Activated CD4-positive, alpha-beta T cell treated with anti-CD3 and anti-CD28 coated beads, Interleukin-2, Interleukin-6, amounts not matched to agents 100 ng/mL and 50 ng/mL, durations not matched to agents 16 hours and 8 hours (primary cell): ENCODE measurements around the gene ADAMTS7.
"Not testable (repeated sequence)": the region's sequence is repeated elsewhere in the genome, so short reads cannot be mapped to it uniquely, and the experiment has no call there.

ENCODE experiments used
- DNase-seq: peaks from one replicate; pipeline ENCODE4 v3.0.0-alpha.2; 2020

The ADAMTS7 gene, protein sequence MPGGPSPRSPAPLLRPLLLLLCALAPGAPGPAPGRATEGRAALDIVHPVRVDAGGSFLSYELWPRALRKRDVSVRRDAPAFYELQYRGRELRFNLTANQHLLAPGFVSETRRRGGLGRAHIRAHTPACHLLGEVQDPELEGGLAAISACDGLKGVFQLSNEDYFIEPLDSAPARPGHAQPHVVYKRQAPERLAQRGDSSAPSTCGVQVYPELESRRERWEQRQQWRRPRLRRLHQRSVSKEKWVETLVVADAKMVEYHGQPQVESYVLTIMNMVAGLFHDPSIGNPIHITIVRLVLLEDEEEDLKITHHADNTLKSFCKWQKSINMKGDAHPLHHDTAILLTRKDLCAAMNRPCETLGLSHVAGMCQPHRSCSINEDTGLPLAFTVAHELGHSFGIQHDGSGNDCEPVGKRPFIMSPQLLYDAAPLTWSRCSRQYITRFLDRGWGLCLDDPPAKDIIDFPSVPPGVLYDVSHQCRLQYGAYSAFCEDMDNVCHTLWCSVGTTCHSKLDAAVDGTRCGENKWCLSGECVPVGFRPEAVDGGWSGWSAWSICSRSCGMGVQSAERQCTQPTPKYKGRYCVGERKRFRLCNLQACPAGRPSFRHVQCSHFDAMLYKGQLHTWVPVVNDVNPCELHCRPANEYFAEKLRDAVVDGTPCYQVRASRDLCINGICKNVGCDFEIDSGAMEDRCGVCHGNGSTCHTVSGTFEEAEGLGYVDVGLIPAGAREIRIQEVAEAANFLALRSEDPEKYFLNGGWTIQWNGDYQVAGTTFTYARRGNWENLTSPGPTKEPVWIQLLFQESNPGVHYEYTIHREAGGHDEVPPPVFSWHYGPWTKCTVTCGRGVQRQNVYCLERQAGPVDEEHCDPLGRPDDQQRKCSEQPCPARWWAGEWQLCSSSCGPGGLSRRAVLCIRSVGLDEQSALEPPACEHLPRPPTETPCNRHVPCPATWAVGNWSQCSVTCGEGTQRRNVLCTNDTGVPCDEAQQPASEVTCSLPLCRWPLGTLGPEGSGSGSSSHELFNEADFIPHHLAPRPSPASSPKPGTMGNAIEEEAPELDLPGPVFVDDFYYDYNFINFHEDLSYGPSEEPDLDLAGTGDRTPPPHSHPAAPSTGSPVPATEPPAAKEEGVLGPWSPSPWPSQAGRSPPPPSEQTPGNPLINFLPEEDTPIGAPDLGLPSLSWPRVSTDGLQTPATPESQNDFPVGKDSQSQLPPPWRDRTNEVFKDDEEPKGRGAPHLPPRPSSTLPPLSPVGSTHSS (N-terminal part only)

GRCh38 chr15:78811124-78811824 lies at the start of gene ADAMTS7:
ADAMTS7 (minus strand) TSS chr15:78811464; CDS start chr15:78811220, 244 bp downstream.
- peak; percentile 62 for DNase-seq

DNA sequence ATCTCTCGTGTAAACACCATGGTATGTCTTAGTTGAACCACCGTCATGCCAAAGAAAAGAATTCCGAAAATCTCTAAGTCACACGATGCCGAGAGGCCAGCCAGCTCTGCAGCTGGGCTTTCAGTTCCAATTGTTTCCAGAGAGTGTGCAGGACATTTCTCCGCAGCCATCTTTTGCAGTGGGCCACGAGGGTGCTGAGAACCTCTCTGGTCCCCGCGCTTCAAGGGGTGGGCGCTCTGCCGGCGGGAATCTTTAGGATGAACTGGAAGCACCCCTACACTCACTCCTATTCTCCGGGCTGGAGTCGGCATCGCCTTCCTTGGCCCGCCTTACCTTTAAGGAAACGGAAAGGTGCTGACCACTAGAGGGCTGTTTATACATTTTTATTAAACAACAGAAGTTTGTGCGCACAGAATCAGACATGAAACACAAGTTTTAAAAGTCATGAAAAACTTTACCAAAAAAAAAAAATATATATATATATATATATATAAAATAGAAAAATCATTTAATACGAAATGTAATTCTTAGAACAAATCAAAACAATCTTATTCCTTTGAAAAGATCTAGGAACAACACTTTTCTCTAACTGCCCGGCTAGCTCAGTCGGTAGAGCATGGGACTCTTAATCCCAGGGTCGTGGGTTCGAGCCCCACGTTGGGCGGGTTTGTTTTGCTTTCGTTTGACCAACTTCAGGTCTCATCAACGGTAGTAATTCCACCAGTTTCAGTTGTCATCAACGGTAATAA lies 48.9 kb upstream of the ADAMTS7 start:
- peak; percentile 87 for DNase-seq

DNA sequence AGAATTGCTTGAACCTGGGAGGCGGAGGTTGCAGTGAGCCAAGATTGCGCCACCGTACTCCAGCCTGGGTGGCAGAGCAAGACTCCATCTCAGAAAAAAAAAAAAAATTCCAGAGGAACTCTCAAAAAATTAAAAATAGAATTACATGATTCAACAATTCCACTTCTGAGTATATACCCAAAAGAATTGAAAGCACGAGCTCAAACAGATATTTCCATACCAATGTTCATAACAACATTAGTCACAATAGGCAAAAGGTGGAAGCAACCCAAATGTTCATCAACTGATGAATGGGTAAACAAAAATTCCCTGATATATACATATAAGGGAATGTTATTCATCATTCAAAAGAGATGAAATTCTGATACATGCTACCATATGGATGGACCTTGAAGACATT lies 44.5 kb upstream of the ADAMTS7 start:
- no peak for DNase-seq

DNA sequence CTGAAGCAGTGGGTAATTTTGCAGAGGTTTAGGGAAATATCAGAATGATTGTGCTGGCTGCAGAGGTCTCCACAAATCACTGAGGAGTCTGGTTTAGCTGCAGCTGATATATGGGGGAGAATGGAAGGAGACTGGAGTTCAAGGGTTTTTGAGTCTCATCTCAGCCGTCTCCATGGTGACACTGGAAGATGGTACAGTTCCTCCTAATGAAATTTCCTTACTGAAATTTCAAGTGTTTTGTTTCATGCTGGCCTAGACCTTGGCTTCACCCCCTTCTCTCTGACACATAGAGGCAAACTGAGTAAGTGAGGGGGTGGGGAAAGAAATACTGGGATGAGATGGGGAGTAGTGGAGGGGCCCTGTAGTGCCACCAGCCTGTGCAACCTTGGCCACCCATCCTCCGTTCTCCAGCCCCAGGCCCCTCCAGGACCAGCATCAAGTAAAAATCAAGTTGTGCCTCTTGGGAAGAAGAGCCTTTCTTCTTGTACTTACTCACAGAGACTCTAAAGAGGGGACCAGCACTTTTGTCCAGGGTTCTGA lies 43.6 kb upstream of the ADAMTS7 start:
- no peak for DNase-seq

GRCh38 chr15:78853500-78853899 lies 42.2 kb upstream of the ADAMTS7 start:
- no peak for DNase-seq

GRCh38 chr15:78850941-78851755 lies 39.9 kb upstream of the ADAMTS7 start:
- DNase-seq: no peak

DNA sequence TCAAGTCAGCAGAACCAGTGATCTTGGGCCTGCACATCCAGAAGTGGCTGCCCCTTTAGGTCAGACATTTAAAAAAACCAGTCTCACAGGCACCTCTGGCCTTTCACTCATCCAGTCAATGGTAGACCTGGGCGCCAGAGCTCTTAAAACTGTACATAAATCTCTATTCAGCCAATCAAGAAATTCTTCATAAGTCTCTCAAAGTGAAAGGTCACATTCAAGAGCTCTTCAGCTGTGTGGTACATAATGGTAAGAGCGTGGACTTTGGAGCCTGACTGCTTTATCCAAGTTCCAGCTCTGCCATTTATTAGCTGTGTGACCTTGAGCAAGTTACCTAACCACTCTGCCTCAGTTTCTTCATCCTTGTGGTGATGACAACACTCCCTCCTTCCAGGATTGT lies 39.1 kb upstream of the ADAMTS7 start:
- no peak for DNase-seq

GRCh38 chr15:78847387-78847906 lies 36.2 kb upstream of the ADAMTS7 start:
- not testable (repeated sequence) for DNase-seq

- not testable (repeated sequence) for DNase-seq
Observed at GRCh38 chr15:78846906-78847305, 35.6 kb upstream of the ADAMTS7 start.

- DNase-seq: no peak
Observed at GRCh38 chr15:78842519-78842918, 31.3 kb upstream of the ADAMTS7 start.

- DNase-seq: no peak
Observed at GRCh38 chr15:78841891-78842290, 30.6 kb upstream of the ADAMTS7 start.

GRCh38 chr15:78841376-78841706 lies 30.1 kb upstream of the ADAMTS7 start:
- DNase-seq: no peak

DNA sequence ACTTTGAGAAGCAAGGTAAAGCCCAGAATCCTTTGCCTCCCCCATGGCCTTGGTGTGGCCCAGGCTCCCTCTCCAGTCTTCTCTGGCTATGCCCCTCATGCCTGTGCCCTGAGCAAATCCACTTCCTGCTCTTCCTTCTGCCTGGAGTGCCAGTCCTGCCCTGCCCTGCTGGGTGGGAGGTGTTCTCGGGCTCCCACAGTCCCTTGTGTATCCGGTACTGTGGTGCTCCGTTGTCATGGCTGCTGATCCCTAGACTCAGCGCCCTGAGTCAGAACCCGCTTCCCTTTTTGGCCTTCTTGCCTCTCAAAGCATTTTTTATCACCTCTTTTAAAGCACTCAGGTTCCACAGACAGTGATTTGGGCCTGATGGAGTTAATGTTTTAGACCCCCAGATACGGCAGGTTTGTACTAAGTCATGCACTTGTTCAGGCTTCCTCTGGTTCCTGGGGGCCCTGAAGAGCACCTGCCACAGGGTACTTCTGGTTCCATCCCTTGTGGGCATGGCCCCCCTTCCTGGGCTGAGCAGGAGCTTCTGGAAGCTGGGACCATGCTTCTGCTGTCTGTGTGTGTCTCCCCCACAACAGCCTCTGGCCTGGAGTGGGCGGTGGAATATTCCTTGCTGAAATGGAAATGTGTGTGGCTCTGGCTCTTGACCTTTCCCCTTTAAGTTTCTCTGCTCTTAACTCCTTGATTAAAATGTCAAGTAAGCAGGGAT lies 29.6 kb upstream of the ADAMTS7 start:
- no peak for DNase-seq

- not testable (repeated sequence) for DNase-seq
Observed at GRCh38 chr15:78839151-78839550, 27.9 kb upstream of the ADAMTS7 start.

GRCh38 chr15:78838489-78838888 lies 27.2 kb upstream of the ADAMTS7 start:
- DNase-seq: no peak

DNA sequence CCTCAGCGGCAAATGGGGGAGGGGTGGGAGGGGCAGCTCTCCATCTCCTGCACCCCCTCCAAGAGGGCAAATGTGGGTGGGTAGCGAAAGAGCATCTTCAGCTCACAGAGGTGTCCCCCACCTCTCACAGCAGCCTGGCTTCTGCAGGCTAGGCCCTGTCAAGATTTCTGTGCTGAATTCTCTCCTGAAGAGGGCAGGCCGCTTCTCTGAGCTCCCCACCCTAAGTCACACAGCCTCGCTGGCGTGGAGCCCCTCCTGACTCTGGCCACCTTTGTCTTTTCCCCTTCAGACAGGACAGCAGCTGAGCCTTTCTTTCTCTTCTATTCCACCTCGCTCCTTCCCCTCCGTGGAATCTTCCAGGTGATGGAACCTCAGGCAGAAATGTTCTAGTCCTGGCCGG lies 26.3 kb upstream of the ADAMTS7 start:
- no peak for DNase-seq

DNA sequence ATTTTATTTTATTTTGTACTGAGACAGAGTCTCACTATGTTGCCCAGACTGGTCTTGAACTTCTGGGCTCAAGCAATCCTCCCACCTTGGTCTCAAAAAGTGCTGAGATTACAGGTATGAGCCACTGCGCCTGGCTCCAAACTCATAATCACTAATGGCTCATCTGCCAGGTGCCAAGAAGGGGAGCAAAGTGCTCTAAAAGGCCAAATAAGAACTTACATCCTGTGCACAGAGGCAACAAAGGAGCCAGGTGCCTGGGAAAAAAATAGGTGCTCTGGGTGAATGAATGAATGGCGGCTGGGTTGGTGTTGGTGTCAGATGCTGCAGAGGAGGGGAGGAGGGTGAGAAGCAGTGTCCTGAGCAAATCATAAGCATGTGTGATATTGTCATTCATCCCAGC lies 25.9 kb upstream of the ADAMTS7 start:
- DNase-seq: no peak

- DNase-seq: no peak
Observed at GRCh38 chr15:78836333-78836732, 25.1 kb upstream of the ADAMTS7 start.
